ENCODE measurements around the gene SLX9.

The SLX9 gene

GRCh38 chr21:45010860-45011259, 71.0 kb downstream of the SLX9 start:
- no peak overlapping the region for H3K4me3 ChIP-seq (ENCODE audit: low read length)
- H3K9me3 ChIP-seq (ENCODE audit: control insufficient read depth, low read length), result no peaks in the 10 kb centered on the region
- H3K9ac ChIP-seq (ENCODE audit: low read length), result no peak overlapping the region
- H3K27me3 ChIP-seq (ENCODE audit: control insufficient read depth, insufficient read depth, low read length), result peaks cover 32% of the 10 kb centered on the region
- H3K4me1 ChIP-seq (ENCODE audit: control insufficient read depth, insufficient read depth, low read length), result peaks cover 4% of the 10 kb centered on the region
- H3K36me3 ChIP-seq (ENCODE audit: control insufficient read depth, insufficient read depth, low read length), result no peaks in the 10 kb centered on the region

GRCh38 chr21:45011426-45011825, 71.6 kb downstream of the SLX9 start:
- Histone ChIP-seq H3K36me3 (ENCODE audit: control insufficient read depth, insufficient read depth, low read length) (no peaks in the 10 kb centered on the region), H3K4me1 (ENCODE audit: control insufficient read depth, insufficient read depth, low read length) (peaks cover 4% of the 10 kb centered on the region), H3K27me3 (ENCODE audit: control insufficient read depth, insufficient read depth, low read length) (peaks cover 37% of the 10 kb centered on the region), H3K9me3 (ENCODE audit: control insufficient read depth, low read length) (no peaks in the 10 kb centered on the region), H3K4me3 (ENCODE audit: low read length) (no peak overlapping the region), H3K9ac (ENCODE audit: low read length) (no peak overlapping the region)

- H3K4me1 ChIP-seq (ENCODE audit: control insufficient read depth, insufficient read depth, low read length), result peaks cover 4% of the 10 kb centered on the region
- H3K36me3 ChIP-seq (ENCODE audit: control insufficient read depth, insufficient read depth, low read length), result no peaks in the 10 kb centered on the region
- H3K9ac ChIP-seq (ENCODE audit: low read length), result no peak overlapping the region
- no peak overlapping the region for H3K4me3 ChIP-seq (ENCODE audit: low read length)
- no peaks in the 10 kb centered on the region for H3K9me3 ChIP-seq (ENCODE audit: control insufficient read depth, low read length)
- H3K27me3 ChIP-seq (ENCODE audit: control insufficient read depth, insufficient read depth, low read length), result peaks cover 39% of the 10 kb centered on the region
Observed at GRCh38 chr21:45011911-45012661, 72.3 kb downstream of the SLX9 start.

GRCh38 chr21:45012662-45013259, 72.9 kb downstream of the SLX9 start:
- Histone ChIP-seq H3K4me3 (ENCODE audit: low read length) (no peak overlapping the region), H3K4me1 (ENCODE audit: control insufficient read depth, insufficient read depth, low read length) (peaks cover 4% of the 10 kb centered on the region), H3K9ac (ENCODE audit: low read length) (no peak overlapping the region), H3K27me3 (ENCODE audit: control insufficient read depth, insufficient read depth, low read length) (peaks cover 45% of the 10 kb centered on the region), H3K9me3 (ENCODE audit: control insufficient read depth, low read length) (no peaks in the 10 kb centered on the region), H3K36me3 (ENCODE audit: control insufficient read depth, insufficient read depth, low read length) (no peaks in the 10 kb centered on the region)

GRCh38 chr21:45013260-45013841, 73.5 kb downstream of the SLX9 start:
- peaks cover 4% of the 10 kb centered on the region for H3K4me1 ChIP-seq (ENCODE audit: control insufficient read depth, insufficient read depth, low read length)
- H3K36me3 ChIP-seq (ENCODE audit: control insufficient read depth, insufficient read depth, low read length), result no peaks in the 10 kb centered on the region
- no peak overlapping the region for H3K9ac ChIP-seq (ENCODE audit: low read length)
- no peaks in the 10 kb centered on the region for H3K9me3 ChIP-seq (ENCODE audit: control insufficient read depth, low read length)
- H3K27me3 ChIP-seq (ENCODE audit: control insufficient read depth, insufficient read depth, low read length), result peaks cover 51% of the 10 kb centered on the region
- H3K4me3 ChIP-seq (ENCODE audit: low read length), result no peak overlapping the region

- Histone ChIP-seq H3K4me3 (ENCODE audit: low read length) (no peak overlapping the region), H3K9me3 (ENCODE audit: control insufficient read depth, low read length) (no peaks in the 10 kb centered on the region), H3K9ac (ENCODE audit: low read length) (no peak overlapping the region), H3K36me3 (ENCODE audit: control insufficient read depth, insufficient read depth, low read length) (no peaks in the 10 kb centered on the region), H3K4me1 (ENCODE audit: control insufficient read depth, insufficient read depth, low read length) (peaks cover 4% of the 10 kb centered on the region), H3K27me3 (ENCODE audit: control insufficient read depth, insufficient read depth, low read length) (peaks cover 60% of the 10 kb centered on the region)
Observed at GRCh38 chr21:45014747-45015468, 75.1 kb downstream of the SLX9 start.

- no peaks in the 10 kb centered on the region for H3K36me3 ChIP-seq (ENCODE audit: control insufficient read depth, insufficient read depth, low read length)
- no peak overlapping the region for H3K4me3 ChIP-seq (ENCODE audit: low read length)
- H3K27me3 ChIP-seq (ENCODE audit: control insufficient read depth, insufficient read depth, low read length), result peaks cover 65% of the 10 kb centered on the region
- H3K9me3 ChIP-seq (ENCODE audit: control insufficient read depth, low read length), result no peaks in the 10 kb centered on the region
- H3K9ac ChIP-seq (ENCODE audit: low read length), result no peak overlapping the region
- peaks cover 4% of the 10 kb centered on the region for H3K4me1 ChIP-seq (ENCODE audit: control insufficient read depth, insufficient read depth, low read length)
Observed at GRCh38 chr21:45015469-45015860, 75.6 kb downstream of the SLX9 start.

- peaks cover 65% of the 10 kb centered on the region for H3K27me3 ChIP-seq (ENCODE audit: control insufficient read depth, insufficient read depth, low read length)
- H3K9me3 ChIP-seq (ENCODE audit: control insufficient read depth, low read length), result no peaks in the 10 kb centered on the region
- no peak overlapping the region for H3K4me3 ChIP-seq (ENCODE audit: low read length)
- peaks cover 4% of the 10 kb centered on the region for H3K4me1 ChIP-seq (ENCODE audit: control insufficient read depth, insufficient read depth, low read length)
- no peaks in the 10 kb centered on the region for H3K36me3 ChIP-seq (ENCODE audit: control insufficient read depth, insufficient read depth, low read length)
- no peak overlapping the region for H3K9ac ChIP-seq (ENCODE audit: low read length)
Observed at GRCh38 chr21:45016031-45016405, 76.2 kb downstream of the SLX9 start.

GRCh38 chr21:45016406-45017038, 76.7 kb downstream of the SLX9 start:
- H3K9ac ChIP-seq (ENCODE audit: low read length), result no peak overlapping the region
- H3K9me3 ChIP-seq (ENCODE audit: control insufficient read depth, low read length), result no peaks in the 10 kb centered on the region
- H3K4me1 ChIP-seq (ENCODE audit: control insufficient read depth, insufficient read depth, low read length), result peaks cover 4% of the 10 kb centered on the region
- H3K4me3 ChIP-seq (ENCODE audit: low read length), result no peak overlapping the region
- H3K36me3 ChIP-seq (ENCODE audit: control insufficient read depth, insufficient read depth, low read length), result no peaks in the 10 kb centered on the region
- H3K27me3 ChIP-seq (ENCODE audit: control insufficient read depth, insufficient read depth, low read length), result peaks cover 65% of the 10 kb centered on the region

GRCh38 chr21:45017039-45017960, 77.5 kb downstream of the SLX9 start:
- Histone ChIP-seq H3K4me1 (ENCODE audit: control insufficient read depth, insufficient read depth, low read length) (peaks cover 4% of the 10 kb centered on the region), H3K36me3 (ENCODE audit: control insufficient read depth, insufficient read depth, low read length) (no peaks in the 10 kb centered on the region), H3K9ac (ENCODE audit: low read length) (no peak overlapping the region), H3K27me3 (ENCODE audit: control insufficient read depth, insufficient read depth, low read length) (peaks cover 57% of the 10 kb centered on the region), H3K9me3 (ENCODE audit: control insufficient read depth, low read length) (no peaks in the 10 kb centered on the region), H3K4me3 (ENCODE audit: low read length) (no peak overlapping the region)
